Upper lobe of left lung (tissue), 4 donors: Measurements from ENCODE around the gene SIGLEC9.

Experiments
- CTCF ChIP-seq, 6 experiments: fragments of 450-650 bp in 4 of 6; fragments of 200-600 bp in 2 of 6; sonication (generic) in 2 of 6; IDR thresholded peaks; one replicate each; pipeline ENCODE4 v1.5.1; 2016 to 2019; ENCODE audit warnings: antibody characterized with exemption in 6 of 6
- EP300 ChIP-seq, 4 donors: sonication (generic); formaldehyde crosslinking; IDR thresholded peaks; one replicate each; pipeline ENCODE4 v1.5.1; 2017; ENCODE audit warnings: antibody characterized with exemption in 4 of 4, control low read depth in 2 of 4
- POLR2A ChIP-seq, 4 donors: fragments of 450-650 bp; IDR thresholded peaks; one replicate each; pipeline ENCODE4 v1.5.1; 2016 to 2017; ENCODE audit warnings: antibody characterized with exemption in 4 of 4, mild to moderate bottlenecking in 2 of 4

- TF ChIP-seq CTCF (IDR thresholded peaks at IDR 0.05) (no peak), EP300 (IDR thresholded peaks at IDR 0.05) (no peak), POLR2A (IDR thresholded peaks at IDR 0.05) (no peak)
These were observed 38.4 kb upstream of the SIGLEC9 start for GRCh38 chr19:51086153-51086850.
